HG03469 (cell line): ENCODE data around the gene NXPH4.

Experiments used
- ATAC-seq: cut with Tn5 transposase; IDR thresholded peaks from one replicate; pipeline ENCODE4 v1.9.1; 2021; ENCODE audit warnings: mild to moderate bottlenecking, moderate library complexity, moderate number of reproducible peaks; ENCODE audit not compliant: unreplicated experiment

The NXPH4 gene

GRCh38 chr12:57218030-57218853 is 1.6 kb downstream of the NXPH4 start:
- no peak for ATAC-seq

GRCh38 chr12:57219205-57219992 is 2.8 kb downstream of the NXPH4 start:
- ATAC-seq: no peak

GRCh38 chr12:57219993-57220754 is 3.6 kb downstream of the NXPH4 start:
- ATAC-seq: no peak

GRCh38 chr12:57220770-57221168 is 4.2 kb downstream of the NXPH4 start:
- ATAC-seq: no peak

GRCh38 chr12:57221169-57221917 is 4.7 kb downstream of the NXPH4 start:
- ATAC-seq: no peak

- no peak for ATAC-seq
Measured at GRCh38 chr12:57222286-57223190, 5.9 kb downstream of the NXPH4 start.

GRCh38 chr12:57223191-57224165 is 6.9 kb downstream of the NXPH4 start:
- ATAC-seq: no peak

GRCh38 chr12:57224278-57224972 is 7.8 kb downstream of the NXPH4 start:
- ATAC-seq: no peak

- no peak for ATAC-seq
Measured at GRCh38 chr12:57224973-57225679, 8.5 kb downstream of the NXPH4 start.

GRCh38 chr12:57225680-57226210 is 9.2 kb downstream of the NXPH4 start:
- ATAC-seq: no peak

- ATAC-seq: no peak
Measured at GRCh38 chr12:57226588-57227314, 10.2 kb downstream of the NXPH4 start.

GRCh38 chr12:57227315-57228115 is 10.9 kb downstream of the NXPH4 start:
- no peak for ATAC-seq

- ATAC-seq: no peak
Measured at GRCh38 chr12:57229046-57229633, 12.5 kb downstream of the NXPH4 start.

- ATAC-seq: no peak
Measured at GRCh38 chr12:57229634-57230380, 13.2 kb downstream of the NXPH4 start, which contains the start of gene SHMT2. TSS of gene SHMT2 (plus strand) at chr12:57229711. CDS start at chr12:57229779, 68 bp downstream.
